ENCODE data around the gene PPP1R3E.

Gene PPP1R3E

DNA sequence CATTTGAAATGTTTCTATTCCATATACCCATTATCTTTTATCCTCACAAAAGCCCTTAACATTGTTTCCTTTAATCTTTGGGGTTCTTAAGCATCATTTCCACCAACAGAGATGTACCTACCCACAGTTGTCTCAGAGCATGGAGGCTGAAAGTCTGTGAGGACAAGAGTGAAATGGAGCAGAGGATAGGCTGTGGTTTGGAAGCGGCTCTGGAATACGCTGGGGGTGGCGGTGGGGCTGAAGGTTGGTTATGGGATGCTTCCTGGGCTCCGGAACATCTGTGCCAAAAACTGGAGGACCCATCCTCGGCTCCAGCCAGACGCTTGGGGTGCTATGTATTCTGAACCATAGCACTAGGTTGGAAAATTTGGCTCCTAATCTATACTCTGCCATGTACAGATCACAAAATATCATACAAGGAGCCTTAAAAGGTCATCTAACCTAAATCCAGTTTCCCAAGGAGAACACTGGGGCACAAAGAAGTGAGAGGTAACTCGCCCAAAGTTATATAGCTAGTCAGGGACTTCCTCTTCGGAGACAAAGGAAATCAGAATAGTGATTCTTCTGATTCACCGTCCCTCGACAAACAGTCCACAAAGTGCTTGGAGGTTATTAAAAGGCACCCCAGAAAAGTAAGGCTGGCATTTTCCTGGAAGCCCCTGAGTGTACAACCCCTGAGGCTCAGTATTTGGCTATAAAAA is 2.5 kb downstream of the PPP1R3E start:
- peak overlapping the region; percentile 97 for H3K27ac ChIP-seq (ENCODE audit: low read depth, low read length)
- peak overlapping the region; percentile 97 for H3K4me3 ChIP-seq (ENCODE audit: low read length)
- H3K4me1 ChIP-seq (ENCODE audit: control insufficient read depth, insufficient read depth, low read length): peaks cover 12% of the 10 kb centered on the region
- H3K36me3 ChIP-seq (ENCODE audit: control insufficient read depth, insufficient read depth, low read length): peaks cover 8% of the 10 kb centered on the region
- H3K27me3 ChIP-seq (ENCODE audit: control insufficient read depth, insufficient read depth, low read length): no peaks in the 10 kb centered on the region
- peak overlapping the region; percentile 89 for H3K9ac ChIP-seq (ENCODE audit: low read length)

- peaks cover 8% of the 10 kb centered on the region for H3K36me3 ChIP-seq (ENCODE audit: control insufficient read depth, insufficient read depth, low read length)
- no peak overlapping the region for H3K4me3 ChIP-seq (ENCODE audit: low read length)
- H3K9ac ChIP-seq (ENCODE audit: low read length): no peak overlapping the region
- peak overlapping the region; percentile 97 for H3K27ac ChIP-seq (ENCODE audit: low read depth, low read length)
- H3K27me3 ChIP-seq (ENCODE audit: control insufficient read depth, insufficient read depth, low read length): no peaks in the 10 kb centered on the region
- peaks cover 13% of the 10 kb centered on the region for H3K4me1 ChIP-seq (ENCODE audit: control insufficient read depth, insufficient read depth, low read length)
Observed at GRCh38 chr14:23299211-23299957, 3.3 kb downstream of the PPP1R3E start.

GRCh38 chr14:23297611-23298277 is 4.9 kb downstream of the PPP1R3E start:
- peaks cover 13% of the 10 kb centered on the region for H3K4me1 ChIP-seq (ENCODE audit: control insufficient read depth, insufficient read depth, low read length)
- H3K4me3 ChIP-seq (ENCODE audit: low read length): no peak overlapping the region
- H3K36me3 ChIP-seq (ENCODE audit: control insufficient read depth, insufficient read depth, low read length): peaks cover 8% of the 10 kb centered on the region
- H3K27ac ChIP-seq (ENCODE audit: low read depth, low read length): no peak overlapping the region
- H3K9ac ChIP-seq (ENCODE audit: low read length): no peak overlapping the region
- H3K27me3 ChIP-seq (ENCODE audit: control insufficient read depth, insufficient read depth, low read length): no peaks in the 10 kb centered on the region

DNA sequence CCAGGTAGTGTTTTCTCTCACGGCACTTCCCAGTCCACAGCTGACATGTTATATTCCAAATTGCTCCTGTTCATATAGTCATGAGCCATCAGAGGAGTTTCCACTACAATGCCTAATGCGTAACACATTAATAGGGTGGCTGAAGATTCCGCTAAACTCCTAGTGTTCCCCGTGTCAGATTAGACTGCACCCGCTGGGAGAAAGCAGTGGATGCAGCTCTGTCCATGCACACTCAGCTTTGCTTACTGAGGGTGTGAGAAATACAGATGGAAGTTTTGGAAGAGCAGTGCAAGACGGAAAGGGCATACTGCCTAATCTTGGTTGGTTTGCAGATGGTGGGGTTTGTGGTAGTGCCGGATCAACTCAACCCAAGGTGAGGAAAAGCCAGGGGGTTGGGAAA is 5.6 kb downstream of the PPP1R3E start:
- Histone ChIP-seq H3K4me1 (ENCODE audit: control insufficient read depth, insufficient read depth, low read length) (peaks cover 13% of the 10 kb centered on the region), H3K36me3 (ENCODE audit: control insufficient read depth, insufficient read depth, low read length) (peaks cover 8% of the 10 kb centered on the region), H3K4me3 (ENCODE audit: low read length) (no peak overlapping the region), H3K27ac (ENCODE audit: low read depth, low read length) (no peak overlapping the region), H3K9ac (ENCODE audit: low read length) (no peak overlapping the region), H3K27me3 (ENCODE audit: control insufficient read depth, insufficient read depth, low read length) (no peaks in the 10 kb centered on the region)

DNA sequence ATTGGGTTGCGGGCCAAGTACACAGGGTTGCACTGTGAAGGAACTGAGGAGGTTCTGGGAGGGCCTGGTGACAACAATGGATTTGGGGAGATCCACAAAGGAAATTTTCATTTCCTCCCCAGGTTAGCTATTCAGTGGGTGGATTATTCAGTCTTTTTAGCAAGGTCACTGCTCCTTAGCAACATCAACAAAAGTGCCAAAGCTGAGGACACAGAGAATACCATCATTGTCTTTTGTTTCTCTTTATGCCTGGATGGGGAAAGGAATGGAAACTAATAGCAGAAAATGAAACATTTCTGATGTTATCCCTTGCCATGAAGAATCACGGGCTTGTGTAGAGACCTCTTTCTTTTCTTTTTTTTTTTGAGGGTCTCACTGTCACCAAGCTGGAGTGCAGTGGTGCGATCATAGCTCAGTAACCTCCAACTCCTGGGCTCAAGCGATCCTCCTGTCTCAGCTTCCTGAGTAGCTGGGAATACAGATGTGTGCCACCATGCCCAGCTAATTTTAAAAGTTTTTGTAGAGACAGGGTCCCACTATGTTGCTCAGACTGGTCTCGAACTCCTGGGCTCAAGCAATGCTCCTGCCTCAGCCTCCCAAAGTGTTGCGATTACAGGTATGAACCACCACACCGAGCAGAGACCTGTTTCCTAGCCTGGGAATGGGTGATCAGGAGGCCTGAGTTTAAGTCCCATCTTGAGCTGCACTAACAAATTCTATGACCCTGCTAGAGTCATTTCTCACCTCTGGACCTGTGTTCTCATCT is 6.5 kb downstream of the PPP1R3E start:
- peaks cover 8% of the 10 kb centered on the region for H3K36me3 ChIP-seq (ENCODE audit: control insufficient read depth, insufficient read depth, low read length)
- no peak overlapping the region for H3K27ac ChIP-seq (ENCODE audit: low read depth, low read length)
- H3K4me3 ChIP-seq (ENCODE audit: low read length): no peak overlapping the region
- peaks cover 13% of the 10 kb centered on the region for H3K4me1 ChIP-seq (ENCODE audit: control insufficient read depth, insufficient read depth, low read length)
- no peak overlapping the region for H3K9ac ChIP-seq (ENCODE audit: low read length)
- no peaks in the 10 kb centered on the region for H3K27me3 ChIP-seq (ENCODE audit: control insufficient read depth, insufficient read depth, low read length)

DNA sequence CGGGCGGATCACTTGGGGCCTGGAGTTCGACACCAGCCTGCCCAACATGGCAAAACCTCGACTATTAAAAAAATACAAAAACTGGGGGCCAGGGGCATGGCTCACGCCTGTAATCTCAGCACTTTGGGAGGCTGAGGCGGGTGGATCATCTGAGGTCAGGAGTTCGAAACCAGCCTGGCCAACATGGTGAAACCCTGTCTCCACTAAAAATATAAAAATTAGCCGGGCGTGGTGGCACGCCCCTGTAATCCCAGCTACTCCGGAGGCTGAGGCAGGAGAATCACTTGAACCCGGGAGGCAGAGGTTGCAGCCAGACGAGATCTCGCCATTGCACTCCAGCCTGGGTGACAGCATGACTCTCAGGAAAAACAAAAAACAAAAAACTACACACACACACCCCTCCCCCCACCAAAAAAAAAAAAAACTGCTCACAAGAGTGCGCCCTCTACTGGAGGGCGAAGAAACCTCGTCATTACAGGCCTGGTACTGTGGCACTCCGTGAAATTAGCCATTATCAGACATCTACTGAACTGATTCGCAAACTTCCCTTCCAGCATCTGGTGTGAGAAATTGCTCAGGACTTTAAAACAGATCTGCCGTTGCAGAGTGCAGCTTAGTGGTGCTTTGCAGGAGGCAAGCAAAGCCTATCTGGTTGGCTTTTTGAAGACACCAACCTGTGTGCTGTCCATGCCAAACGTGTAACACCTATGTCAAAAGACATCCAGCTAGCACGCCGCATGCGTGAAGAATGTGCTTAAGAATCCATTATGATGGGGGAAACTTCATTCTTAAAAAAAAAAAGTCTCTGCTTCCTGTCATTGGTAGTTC is 7.7 kb downstream of the PPP1R3E start:
- no peak overlapping the region for H3K9ac ChIP-seq (ENCODE audit: low read length)
- peaks cover 8% of the 10 kb centered on the region for H3K36me3 ChIP-seq (ENCODE audit: control insufficient read depth, insufficient read depth, low read length)
- H3K27ac ChIP-seq (ENCODE audit: low read depth, low read length): no peak overlapping the region
- no peak overlapping the region for H3K4me3 ChIP-seq (ENCODE audit: low read length)
- peaks cover 4% of the 10 kb centered on the region for H3K4me1 ChIP-seq (ENCODE audit: control insufficient read depth, insufficient read depth, low read length)
- H3K27me3 ChIP-seq (ENCODE audit: control insufficient read depth, insufficient read depth, low read length): no peaks in the 10 kb centered on the region

GRCh38 chr14:23286902-23287479 is 15.7 kb downstream of the PPP1R3E start:
- Histone ChIP-seq H3K9ac (ENCODE audit: low read length) (peak overlapping the region; percentile 90), H3K27ac (ENCODE audit: low read depth, low read length) (peak overlapping the region; percentile 96), H3K27me3 (ENCODE audit: control insufficient read depth, insufficient read depth, low read length) (no peaks in the 10 kb centered on the region), H3K4me1 (ENCODE audit: control insufficient read depth, insufficient read depth, low read length) (peaks cover 8% of the 10 kb centered on the region), H3K4me3 (ENCODE audit: low read length) (peak overlapping the region; percentile 80), H3K36me3 (ENCODE audit: control insufficient read depth, insufficient read depth, low read length) (no peaks in the 10 kb centered on the region)

GRCh38 chr14:23286020-23286901 is 16.4 kb downstream of the PPP1R3E start, which contains the start of gene HOMEZ:
Gene HOMEZ (minus strand): TSS chr14:23286132. CDS start chr14:23285952, 180 bp downstream.
- Histone ChIP-seq H3K4me1 (ENCODE audit: control insufficient read depth, insufficient read depth, low read length) (peaks cover 8% of the 10 kb centered on the region), H3K9ac (ENCODE audit: low read length) (peak within 1 kb of the TSS; percentile 90), H3K27ac (ENCODE audit: low read depth, low read length) (peak within 1 kb of the TSS; percentile 96), H3K4me3 (ENCODE audit: low read length) (peak within 1 kb of the TSS; percentile 85), H3K27me3 (ENCODE audit: control insufficient read depth, insufficient read depth, low read length) (no peaks in the 10 kb centered on the region), H3K36me3 (ENCODE audit: control insufficient read depth, insufficient read depth, low read length) (no peaks in the 10 kb centered on the region)

GRCh38 chr14:23285530-23286019 is 17.1 kb downstream of the PPP1R3E start:
- peak overlapping the region; percentile 85 for H3K4me3 ChIP-seq (ENCODE audit: low read length)
- H3K27ac ChIP-seq (ENCODE audit: low read depth, low read length): peak overlapping the region; percentile 91
- peak overlapping the region; percentile 86 for H3K9ac ChIP-seq (ENCODE audit: low read length)
- H3K4me1 ChIP-seq (ENCODE audit: control insufficient read depth, insufficient read depth, low read length): peaks cover 8% of the 10 kb centered on the region
- no peaks in the 10 kb centered on the region for H3K27me3 ChIP-seq (ENCODE audit: control insufficient read depth, insufficient read depth, low read length)
- no peaks in the 10 kb centered on the region for H3K36me3 ChIP-seq (ENCODE audit: control insufficient read depth, insufficient read depth, low read length)

GRCh38 chr14:23284654-23285529 is 17.8 kb downstream of the PPP1R3E start:
- peaks cover 8% of the 10 kb centered on the region for H3K4me1 ChIP-seq (ENCODE audit: control insufficient read depth, insufficient read depth, low read length)
- H3K9ac ChIP-seq (ENCODE audit: low read length): peak overlapping the region; percentile 86
- peak overlapping the region; percentile 91 for H3K27ac ChIP-seq (ENCODE audit: low read depth, low read length)
- H3K4me3 ChIP-seq (ENCODE audit: low read length): peak overlapping the region; percentile 85
- no peaks in the 10 kb centered on the region for H3K27me3 ChIP-seq (ENCODE audit: control insufficient read depth, insufficient read depth, low read length)
- no peaks in the 10 kb centered on the region for H3K36me3 ChIP-seq (ENCODE audit: control insufficient read depth, insufficient read depth, low read length)
